Measurements from ENCODE around the gene CD84.
"Not testable (repeated sequence)": the region's sequence is repeated elsewhere in the genome, so short reads cannot be mapped to it uniquely, and the experiment has no call there.

CD84 gene

GRCh38 chr1:160541622-160542302 lies 37.5 kb downstream of the CD84 start:
- no peak for DNase-seq (ENCODE audit: low spot score)

- DNase-seq (ENCODE audit: low spot score) = no peak
Observed at GRCh38 chr1:160540859-160541233, 38.5 kb downstream of the CD84 start.

GRCh38 chr1:160539990-160540858 lies 39.1 kb downstream of the CD84 start:
- DNase-seq (ENCODE audit: low spot score) = no peak

DNA sequence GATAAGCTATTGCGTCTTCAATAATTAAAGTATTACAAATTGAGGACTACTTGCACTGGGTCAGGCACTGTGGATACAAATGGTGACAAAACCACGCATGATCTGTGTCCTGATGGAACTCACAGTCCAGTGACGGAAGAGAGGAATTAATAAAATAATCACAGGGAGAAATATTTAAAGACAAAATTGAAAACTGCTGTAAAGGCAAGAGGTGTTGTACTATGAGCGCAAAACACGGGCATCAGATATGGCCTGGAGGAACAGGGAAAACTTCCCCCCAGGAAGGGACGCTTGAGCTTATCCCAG lies 39.7 kb downstream of the CD84 start:
- DNase-seq (ENCODE audit: low spot score) = no peak

DNA sequence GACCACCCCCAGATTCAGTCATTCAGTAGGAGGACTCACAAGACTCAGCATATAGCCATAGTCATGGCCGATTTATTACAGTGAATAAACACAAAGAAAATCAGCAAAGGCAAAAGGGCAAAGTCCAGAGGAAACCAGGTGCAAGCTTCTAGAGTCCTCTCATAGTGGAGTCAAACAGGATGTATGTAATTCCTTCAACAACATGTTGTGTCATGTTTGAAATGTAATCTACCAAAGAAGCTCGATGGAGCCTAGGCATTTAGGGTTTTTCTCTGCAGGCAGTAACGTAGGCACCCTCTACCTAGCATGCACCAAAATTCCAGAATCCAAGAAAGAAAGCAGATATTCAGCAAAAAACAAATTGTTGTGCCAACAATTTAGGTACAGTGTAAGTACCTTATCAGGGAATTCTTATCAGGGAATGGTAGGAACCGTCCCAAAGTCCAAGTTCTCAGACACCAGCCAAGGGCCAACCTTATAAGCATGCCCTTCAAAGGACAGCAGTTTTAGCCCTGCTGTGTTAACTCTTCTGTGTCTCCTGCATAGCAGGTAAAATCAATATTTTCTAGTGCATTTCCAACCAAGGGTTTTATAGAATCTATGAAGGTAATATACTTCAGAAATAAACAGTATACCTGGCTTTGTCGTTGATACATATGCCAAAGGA lies 40.2 kb downstream of the CD84 start:
- no peak for DNase-seq (ENCODE audit: low spot score)

DNA sequence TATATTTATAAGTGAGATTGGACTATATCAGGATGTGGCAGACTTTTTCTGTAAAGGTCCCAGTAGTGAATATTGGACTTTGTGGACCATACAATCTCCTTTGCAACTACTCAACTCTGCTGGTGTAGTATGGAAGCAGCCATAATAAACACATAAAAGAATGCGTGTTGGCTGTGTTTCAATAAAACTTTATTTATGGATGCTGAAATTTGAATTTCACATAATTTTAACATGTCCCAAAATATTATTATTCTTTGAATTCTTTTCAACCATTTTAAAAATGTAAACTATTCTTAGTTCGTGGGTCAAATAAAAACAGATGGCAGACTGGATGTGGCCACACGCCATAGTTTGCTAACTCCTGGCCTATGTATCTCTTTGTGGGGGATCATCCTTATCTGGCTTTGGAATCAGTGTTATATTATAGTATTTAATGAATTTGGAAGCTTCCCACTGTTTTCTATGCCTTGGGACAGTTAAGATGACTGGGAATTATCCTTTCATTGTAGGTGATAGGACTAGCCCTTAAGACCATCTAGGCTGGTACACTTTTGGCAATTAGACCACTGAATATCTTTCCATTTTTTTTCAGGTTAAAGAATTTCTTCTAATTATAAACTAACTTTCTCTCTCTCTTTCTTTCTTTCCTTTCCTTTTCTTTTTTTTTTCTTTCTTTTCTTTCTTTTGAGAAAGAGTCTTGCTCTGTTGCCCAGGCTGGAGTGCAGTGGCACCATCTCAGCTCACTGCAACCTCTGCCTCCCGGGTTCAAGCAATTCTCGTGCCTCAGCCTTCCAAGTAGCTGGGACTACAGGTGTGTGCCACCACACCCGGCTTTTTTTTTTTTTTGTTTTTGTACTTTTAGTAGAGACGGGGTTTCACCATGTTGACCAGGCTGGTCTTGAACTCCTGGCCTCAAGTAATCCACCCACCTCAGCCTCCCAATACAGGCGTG lies 41.3 kb downstream of the CD84 start:
- DNase-seq (ENCODE audit: low spot score) = no peak

DNA sequence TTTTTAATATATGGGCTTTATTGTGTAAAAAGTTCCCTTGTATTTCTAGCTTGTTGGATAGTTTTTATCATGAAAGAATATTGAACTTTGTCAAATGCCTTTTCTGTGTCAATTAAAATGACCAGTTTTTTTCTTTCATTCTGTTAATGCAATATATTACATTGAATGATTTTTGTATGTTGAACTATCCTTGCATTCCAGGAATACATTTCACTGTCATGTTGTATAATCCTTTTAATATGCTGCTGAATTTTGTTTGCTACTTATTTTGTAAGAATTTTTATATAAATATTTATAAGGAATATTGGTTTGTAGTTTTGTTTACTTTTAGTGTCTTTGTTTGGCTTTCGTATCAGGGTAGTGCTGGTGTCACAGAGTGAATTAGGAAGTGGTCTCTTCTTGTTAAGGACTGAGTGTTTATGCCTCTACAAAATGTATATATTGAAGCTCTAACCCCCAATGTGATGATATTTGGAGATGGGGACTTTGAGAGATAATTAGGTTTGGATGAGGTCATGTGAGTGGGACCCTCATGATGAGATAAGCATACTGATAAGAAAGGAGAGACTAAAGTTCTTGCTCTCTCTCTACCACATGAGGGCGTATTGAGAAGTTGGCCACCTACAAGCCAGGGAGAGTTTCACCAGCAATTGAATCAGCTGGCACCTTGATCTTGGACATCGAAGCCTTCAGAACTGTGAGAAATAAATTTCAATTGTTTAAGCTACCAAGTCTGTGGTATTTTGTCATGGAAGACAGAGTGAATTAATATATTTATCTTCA lies 44.3 kb downstream of the CD84 start:
- no peak for DNase-seq (ENCODE audit: low spot score)

- not testable (repeated sequence) for DNase-seq (ENCODE audit: low spot score)
Observed at GRCh38 chr1:160532557-160532813, 46.8 kb downstream of the CD84 start.

- DNase-seq (ENCODE audit: low spot score) = not testable (repeated sequence)
Observed at GRCh38 chr1:160531809-160532556, 47.3 kb downstream of the CD84 start.

DNA sequence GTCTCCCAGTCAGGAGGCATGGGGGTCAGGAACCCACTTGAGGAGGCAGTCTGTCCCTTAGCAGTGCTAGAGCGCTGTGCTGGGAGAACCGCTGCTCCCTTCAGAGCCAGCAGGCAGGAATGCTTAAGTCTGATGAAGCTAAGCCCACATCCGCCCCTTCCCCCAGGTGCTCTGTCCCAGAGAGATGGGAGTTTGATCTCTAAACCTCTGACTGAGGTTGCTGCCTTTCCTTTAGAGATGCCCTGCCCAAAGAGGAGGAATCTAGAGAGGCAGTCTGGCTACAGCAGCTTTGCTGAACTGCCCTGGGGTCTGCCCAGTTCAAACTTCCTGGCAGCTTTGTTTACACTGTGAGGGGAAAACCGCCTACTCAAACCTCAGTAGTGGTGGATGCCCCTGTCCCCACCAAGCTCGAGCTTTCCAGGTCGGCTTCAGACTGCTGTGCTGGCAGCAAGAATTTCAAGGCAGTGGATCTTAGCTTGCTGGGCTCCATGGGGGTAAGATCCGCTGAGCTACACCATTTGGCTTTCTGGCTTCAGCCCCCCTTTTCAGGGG lies 49.8 kb downstream of the CD84 start:
- not testable (repeated sequence) for DNase-seq (ENCODE audit: low spot score)

DNA sequence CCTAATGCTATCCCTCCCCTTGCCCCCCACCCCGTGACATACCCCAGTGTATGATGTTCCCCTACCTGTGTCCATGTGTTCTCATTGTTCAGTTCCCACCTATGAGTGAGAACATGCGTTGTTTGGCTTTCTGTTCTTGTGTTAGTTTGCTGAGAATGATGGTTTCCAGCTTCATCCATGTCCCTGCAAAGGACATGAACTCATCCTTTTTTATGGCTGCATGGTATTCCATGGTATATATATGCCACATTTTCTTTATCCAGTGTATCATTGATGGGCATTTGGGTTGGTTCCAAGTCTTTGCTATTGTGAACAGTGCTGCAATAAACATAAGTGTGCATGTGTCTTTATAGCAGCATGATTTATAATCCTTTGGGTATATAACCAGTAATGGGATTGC lies 55.5 kb downstream of the CD84 start:
- DNase-seq (ENCODE audit: low spot score) = not testable (repeated sequence)

DNA sequence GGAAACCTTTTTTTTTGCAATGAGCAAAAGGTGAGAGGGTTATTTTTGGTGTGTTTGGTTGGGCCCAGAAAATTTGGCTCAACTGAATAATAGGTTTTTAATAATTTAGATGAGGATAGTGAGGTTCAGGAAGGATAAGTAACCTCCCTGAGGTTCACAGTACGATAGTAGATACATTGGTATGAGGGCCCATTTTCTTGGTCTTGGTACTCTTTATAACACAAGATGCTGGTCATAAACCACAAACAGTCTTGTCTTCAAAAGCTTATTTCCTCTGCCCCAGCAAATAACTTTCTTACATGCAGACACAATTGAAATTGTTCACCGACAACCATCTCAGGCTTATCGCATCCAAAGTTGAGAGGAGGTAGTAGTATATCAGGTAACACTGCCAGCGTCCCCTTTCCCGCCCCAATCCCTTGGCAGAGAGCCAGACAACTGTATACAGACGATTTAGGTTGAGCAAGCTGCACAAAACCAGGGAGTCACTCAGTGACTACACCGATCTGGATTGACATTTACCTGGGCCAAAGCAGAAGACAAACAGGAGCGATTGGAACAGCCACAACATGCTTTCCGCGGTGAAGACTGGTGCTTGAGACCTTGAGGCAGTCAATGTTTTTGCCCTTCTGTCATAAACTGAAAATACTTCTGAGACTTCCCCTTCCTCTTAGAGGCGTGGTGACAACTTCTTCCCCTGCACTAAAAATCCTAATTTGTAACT lies 56.5 kb downstream of the CD84 start, which contains the start of gene SLAMF6:
Gene SLAMF6 (minus strand): TSS at position 634 of the 724 bp plus-strand sequence. CDS start 63 bp downstream, at position 571.
- no peak for DNase-seq (ENCODE audit: low spot score)

GRCh38 chr1:160522136-160522535 lies 57.2 kb downstream of the CD84 start:
- DNase-seq (ENCODE audit: low spot score) = no peak

DNA sequence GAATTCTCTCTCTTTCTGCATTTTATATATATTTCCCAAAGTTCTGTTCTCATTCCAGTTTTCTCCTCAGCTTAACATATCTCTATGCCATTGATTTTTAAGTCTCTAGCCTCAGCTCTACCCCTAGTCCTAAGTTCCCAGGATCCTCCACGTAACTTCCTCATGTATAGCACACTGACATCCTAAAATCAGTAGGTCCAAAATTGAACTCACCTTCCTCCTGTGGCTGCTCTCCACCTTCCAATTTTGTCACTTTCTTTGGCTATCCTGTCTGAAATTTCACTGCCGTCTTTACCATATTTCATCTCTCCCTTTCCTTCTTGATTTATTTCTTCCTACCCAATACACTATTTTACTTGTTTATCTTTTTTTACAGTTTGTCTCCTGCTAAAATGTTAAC lies 57.7 kb downstream of the CD84 start:
- no peak for DNase-seq (ENCODE audit: low spot score)

DNA sequence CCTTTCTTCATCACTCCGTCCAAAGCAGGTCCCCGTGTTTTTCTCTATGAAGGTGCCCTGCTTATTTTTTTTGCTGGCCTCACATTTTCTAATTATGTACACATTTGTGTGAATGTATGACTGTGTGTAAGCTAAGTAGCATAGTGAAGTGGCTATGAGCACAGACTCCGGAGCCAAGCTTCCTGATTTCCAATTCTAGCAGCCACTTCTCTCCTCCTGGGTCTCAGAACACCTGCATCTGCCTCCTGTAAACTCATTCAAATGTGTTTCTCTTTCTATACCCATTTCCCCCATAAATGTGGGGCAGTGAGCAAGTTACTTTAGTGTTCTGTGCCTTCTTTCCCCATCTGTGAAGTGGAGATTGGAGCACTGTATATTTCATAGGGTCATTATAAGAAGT lies 58.3 kb downstream of the CD84 start:
- no peak for DNase-seq (ENCODE audit: low spot score)

DNA sequence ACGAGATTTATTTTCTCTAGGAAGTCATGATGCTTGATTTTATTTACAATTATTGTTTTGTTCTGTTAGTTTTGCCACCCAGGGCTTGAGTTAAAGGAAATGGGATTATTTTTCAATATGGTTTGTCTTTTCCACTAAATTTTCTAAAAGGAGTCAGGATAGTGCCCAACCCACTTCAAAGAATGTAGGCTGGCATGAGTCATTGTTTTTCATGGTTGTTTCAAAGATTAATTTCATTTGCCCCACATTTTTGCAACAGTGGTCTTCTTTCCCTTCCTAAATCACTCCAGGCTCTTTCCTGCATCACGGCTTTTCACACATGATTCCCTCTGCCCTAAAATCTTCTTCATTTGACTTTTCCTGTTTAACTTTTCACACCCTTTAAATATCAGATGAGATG lies 58.7 kb downstream of the CD84 start:
- no peak for DNase-seq (ENCODE audit: low spot score)

DNA sequence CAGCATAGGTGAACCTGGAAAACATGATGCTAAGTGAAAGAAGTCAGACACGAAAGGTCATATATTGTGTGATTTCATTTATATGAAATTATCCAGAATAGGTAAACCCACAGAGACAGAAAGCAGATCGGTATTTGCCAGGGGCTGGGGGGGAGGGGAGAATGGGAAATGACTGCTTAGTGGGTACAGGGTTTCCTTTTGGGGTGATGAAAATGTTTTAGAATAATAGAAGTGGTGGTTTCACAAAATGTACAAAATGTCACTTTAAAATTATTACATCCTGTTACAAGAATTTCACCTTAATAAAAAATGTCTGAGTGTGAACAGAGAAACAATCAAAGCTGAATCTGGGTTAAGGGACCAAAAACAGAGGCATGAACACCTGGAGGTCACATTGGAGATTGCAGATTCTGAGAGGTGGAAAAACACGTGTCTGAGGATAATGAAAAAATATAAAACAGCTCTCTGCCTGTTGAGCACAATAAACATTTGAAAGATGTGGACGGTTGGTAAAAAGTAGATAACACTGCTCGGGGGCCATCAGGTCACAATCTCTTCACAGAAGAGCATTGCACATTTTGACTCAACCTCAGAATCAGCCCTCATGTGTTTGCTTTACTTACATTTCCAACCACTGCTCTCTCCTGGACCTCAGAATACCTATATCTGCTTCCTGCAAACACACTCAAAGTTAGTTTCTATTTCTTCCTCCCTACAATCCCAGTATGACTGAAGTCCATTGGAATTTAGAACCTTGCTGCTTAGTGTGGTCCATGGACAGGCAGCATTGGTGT lies 59.5 kb downstream of the CD84 start:
- DNase-seq (ENCODE audit: low spot score) = no peak

- DNase-seq (ENCODE audit: low spot score) = not testable (repeated sequence)
Observed at GRCh38 chr1:160517519-160517918, 61.8 kb downstream of the CD84 start.

- not testable (repeated sequence) for DNase-seq (ENCODE audit: low spot score)
Observed at GRCh38 chr1:160515908-160516307, 63.4 kb downstream of the CD84 start.

All from ecto neural progenitor cell (in vitro differentiated cells).